ENCODE measurements around the gene GDPD3.

GDPD3 gene

GRCh38 chr16:30124985-30125379 lies 11.6 kb upstream of the GDPD3 start:
- Histone ChIP-seq H3K27ac (peak overlapping the region; percentile 52 to 97), H3K4me3 (no peak overlapping the region)
- DNase-seq (ENCODE audit: low spot score): no peak
- TF ChIP-seq CTCF (IDR thresholded peaks at IDR 0.05): no peak

- peak; percentile 81 for DNase-seq (ENCODE audit: low spot score)
- Histone ChIP-seq H3K4me3 (peak overlapping the region; percentile 92), H3K27ac (peak overlapping the region; percentile 64 to 97)
- no peak for TF ChIP-seq CTCF (IDR thresholded peaks at IDR 0.05)
Measured at GRCh38 chr16:30122604-30123160, 9.3 kb upstream of the GDPD3 start.

DNA sequence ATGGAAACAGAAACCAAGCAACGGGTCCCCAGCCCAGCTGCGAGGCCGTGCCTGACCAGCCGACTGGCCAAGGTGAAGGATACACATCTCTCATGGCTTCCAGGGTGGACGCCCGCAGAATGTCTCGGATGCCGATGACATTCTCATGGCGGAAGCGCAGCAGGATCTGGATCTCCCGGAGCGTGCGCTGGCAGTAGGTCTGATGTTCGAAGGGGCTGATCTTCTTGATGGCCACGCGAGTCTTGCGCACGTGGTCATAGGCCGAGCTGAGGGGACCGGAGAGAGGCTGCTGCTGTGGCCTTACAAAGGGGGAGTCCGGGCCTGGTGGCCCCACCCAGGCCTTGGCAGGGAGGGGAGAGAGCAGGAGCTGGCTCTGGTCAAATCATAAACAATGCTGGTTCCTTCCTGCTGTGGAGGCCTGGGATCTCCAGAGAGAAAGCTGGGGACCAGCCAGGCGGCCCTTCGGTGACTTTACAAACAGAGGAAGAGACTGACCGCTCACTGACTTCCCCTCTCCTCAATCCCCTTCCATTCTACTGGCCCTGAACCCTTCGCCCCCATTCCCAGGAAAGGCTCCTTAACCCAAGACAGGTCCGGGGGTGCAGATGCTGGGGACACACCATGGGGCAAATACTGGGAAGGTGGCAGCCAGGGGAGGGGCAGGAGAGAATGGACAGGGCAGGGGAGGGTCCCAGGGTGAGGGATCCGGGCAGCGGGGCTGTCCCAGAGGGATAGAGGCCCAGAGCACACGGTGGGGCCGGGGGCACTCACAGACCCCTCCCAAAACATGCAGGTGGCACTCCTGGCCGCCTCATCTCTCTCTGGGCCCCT lies 8.6 kb upstream of the GDPD3 start:
- DNase-seq (ENCODE audit: low spot score): peak; percentile 81
- TF ChIP-seq CTCF (IDR thresholded peaks at IDR 0.05): no peak
- H3K4me3 ChIP-seq: peak overlapping the region; percentile 92
- peak overlapping the region; percentile 64 to 97 for H3K27ac ChIP-seq

DNA sequence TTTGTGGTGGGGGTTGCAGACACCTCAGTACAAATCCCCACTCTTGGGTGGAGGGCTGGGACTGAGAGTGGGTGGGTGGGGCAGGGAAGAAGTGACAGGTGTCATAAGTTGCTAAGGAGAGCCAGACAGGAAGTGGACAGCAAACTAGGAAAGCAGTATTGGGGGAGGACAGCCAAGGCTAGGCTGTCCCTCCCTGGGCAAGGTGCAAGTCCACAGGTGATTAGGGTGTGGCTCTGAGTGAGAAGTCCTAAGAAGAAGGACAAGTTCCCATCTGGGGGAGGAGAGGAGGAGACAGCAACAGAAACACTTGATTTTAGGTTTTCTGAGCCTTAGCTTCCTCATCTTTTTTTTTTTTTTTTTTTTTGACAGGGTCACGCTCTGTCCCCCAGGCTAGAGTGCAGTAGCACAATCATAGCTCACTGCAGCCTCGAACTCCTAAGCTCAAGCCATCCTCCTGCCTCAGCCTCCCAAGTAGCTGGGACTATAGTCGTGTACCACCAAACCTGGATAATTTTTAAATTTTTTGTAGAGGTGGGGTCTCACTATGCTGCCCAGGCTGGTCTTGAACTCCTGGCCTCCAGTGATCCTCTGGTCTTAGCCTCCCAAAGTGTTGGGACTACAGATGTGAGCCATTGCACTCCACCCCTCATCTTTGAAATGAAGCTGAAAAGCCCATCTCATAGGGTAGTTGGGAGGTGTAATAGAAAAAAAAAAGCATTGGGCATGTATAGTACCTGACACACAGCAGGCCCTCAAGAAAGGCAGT lies 7.2 kb upstream of the GDPD3 start:
- peak overlapping the region in 1 of 2 donors; percentile 97 for H3K27ac ChIP-seq
- TF ChIP-seq CTCF (IDR thresholded peaks at IDR 0.05): no peak
- DNase-seq (ENCODE audit: low spot score): no peak
- no peak overlapping the region for H3K4me3 ChIP-seq

- H3K27ac ChIP-seq: no peak overlapping the region
- no peak for DNase-seq (ENCODE audit: low spot score)
- no peak overlapping the region for H3K4me3 ChIP-seq
- TF ChIP-seq CTCF (IDR thresholded peaks at IDR 0.05): no peak
Measured at GRCh38 chr16:30119428-30119827, 6.1 kb upstream of the GDPD3 start.

DNA sequence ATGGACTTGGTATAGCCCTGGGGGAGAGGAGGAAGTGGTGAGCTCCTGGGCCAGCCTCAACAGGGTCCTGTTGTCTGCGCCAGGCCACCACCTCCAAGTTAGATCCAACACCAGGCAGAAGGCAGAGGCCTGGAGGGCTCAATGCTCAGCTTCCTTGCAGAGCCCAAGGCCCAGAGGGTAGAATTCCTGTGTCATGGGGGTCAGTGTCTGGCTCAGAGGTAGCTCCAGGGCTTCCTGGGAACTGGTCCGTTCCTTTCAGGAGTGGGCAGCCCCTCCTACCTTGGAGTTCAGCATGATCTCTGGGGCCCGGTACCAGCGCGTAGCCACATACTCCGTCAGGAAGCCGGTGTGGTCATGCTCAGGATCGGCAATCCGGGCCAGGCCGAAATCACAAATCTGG lies 4.4 kb upstream of the GDPD3 start:
- no peak overlapping the region for H3K4me3 ChIP-seq
- no peak for TF ChIP-seq CTCF (IDR thresholded peaks at IDR 0.05)
- DNase-seq (ENCODE audit: low spot score): no peak
- no peak overlapping the region for H3K27ac ChIP-seq

Measured in coronary artery (tissue), 2 donors.